Epithelial cell of proximal tubule (primary cell): ENCODE results near the gene TNFSF8. TPM values are rescaled to one million over a fixed set of nuclear protein-coding genes. Genes with fewer than 3 reads are reported as not detected.

Source experiments
- DNase-seq: peaks from one replicate; pipeline ENCODE4 v3.0.0-alpha.2; 2011; ENCODE audit warnings: low read depth
- H3K4me3 ChIP-seq: 2 replicates; pipeline ENCODE4 v1.5.1; 2011; ENCODE audit warnings: low read depth, mild to moderate bottlenecking, low read length
- total RNA-seq: library from RNA; depleted of rRNA; stranded (reverse); fragments of >200 nt; gene quantifications from 2 replicates; pipeline ENCODE4 v1.2.3, GENCODE V29; 2015
- TF ChIP-seq, protein P1 (sequence below): conservative IDR thresholded peaks from 2 replicates; pipeline ENCODE4 v1.5.1; 2012; ENCODE audit warnings: low read depth, mild to moderate bottlenecking, low read length

TNFSF8 gene
- total RNA-seq, 1 donor from 2014 or later: not detected

GRCh38 chr9:114861922-114862605, 68.3 kb downstream of the TNFSF8 start:
- peak; percentile 41 for DNase-seq
- no peak overlapping the region for H3K4me3 ChIP-seq
- TF ChIP-seq, protein P1, sequence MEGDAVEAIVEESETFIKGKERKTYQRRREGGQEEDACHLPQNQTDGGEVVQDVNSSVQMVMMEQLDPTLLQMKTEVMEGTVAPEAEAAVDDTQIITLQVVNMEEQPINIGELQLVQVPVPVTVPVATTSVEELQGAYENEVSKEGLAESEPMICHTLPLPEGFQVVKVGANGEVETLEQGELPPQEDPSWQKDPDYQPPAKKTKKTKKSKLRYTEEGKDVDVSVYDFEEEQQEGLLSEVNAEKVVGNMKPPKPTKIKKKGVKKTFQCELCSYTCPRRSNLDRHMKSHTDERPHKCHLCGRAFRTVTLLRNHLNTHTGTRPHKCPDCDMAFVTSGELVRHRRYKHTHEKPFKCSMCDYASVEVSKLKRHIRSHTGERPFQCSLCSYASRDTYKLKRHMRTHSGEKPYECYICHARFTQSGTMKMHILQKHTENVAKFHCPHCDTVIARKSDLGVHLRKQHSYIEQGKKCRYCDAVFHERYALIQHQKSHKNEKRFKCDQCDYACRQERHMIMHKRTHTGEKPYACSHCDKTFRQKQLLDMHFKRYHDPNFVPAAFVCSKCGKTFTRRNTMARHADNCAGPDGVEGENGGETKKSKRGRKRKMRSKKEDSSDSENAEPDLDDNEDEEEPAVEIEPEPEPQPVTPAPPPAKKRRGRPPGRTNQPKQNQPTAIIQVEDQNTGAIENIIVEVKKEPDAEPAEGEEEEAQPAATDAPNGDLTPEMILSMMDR: no peak

DNA sequence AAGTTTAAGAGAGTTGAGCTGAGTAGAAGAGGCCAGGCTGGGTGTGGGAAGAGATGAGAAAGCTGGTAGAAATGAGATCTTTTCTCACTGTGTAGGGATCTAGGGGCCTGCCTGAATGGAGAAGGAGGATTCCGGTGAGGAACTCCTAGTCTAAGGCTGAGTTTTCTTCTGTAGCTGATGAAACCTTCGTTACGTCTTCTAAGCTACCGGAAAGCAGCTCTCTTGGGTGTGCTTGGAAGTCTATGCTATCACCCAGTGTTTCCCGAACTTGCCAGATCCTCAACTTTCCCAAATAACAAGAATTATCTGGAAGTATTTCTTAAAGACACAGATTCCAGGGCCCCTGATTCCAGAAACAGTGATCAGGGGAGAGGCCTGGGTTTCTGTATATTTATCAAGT, 69.1 kb downstream of the TNFSF8 start:
- TF ChIP-seq, protein P1: no peak
- H3K4me3 ChIP-seq: no peak overlapping the region
- DNase-seq: no peak

- no peak overlapping the region for H3K4me3 ChIP-seq
- no peak for DNase-seq
- TF ChIP-seq, protein P1: no peak
Measured at GRCh38 chr9:114860187-114860586, 70.2 kb downstream of the TNFSF8 start.

DNA sequence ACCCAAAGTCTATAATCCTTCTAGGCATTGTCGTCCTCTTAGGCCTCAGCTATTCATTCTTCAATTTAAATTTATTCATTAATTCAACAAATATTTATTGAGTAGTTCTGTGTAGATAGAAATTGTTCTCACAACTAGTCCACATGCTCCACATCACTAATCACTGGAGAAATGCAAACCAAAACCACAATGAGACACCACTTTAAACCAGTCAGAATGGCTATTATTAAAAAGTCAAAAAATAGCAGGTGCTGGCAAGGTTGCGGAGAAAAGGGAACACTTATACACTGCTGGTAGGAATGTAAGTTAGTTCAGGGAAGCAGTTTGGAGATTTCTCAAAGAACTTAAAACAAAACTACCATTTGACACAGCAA, 73.5 kb downstream of the TNFSF8 start:
- no peak for DNase-seq
- TF ChIP-seq, protein P1: no peak
- H3K4me3 ChIP-seq: no peak overlapping the region

- no peak for DNase-seq
- TF ChIP-seq, protein P1: no peak
- H3K4me3 ChIP-seq: no peak overlapping the region
Measured at GRCh38 chr9:114856215-114856941, 74.0 kb downstream of the TNFSF8 start.

GRCh38 chr9:114855488-114855887, 74.9 kb downstream of the TNFSF8 start:
- TF ChIP-seq, protein P1: no peak
- no peak for DNase-seq
- no peak overlapping the region for H3K4me3 ChIP-seq
